GM12891 (cell line): ENCODE measurements around the gene OXTR.

ENCODE experiments used
- PAX5 ChIP-seq: IDR thresholded peaks from 2 replicates; pipeline ENCODE4 v1.6.1; 2011; ENCODE audit warnings: low read length, moderate library complexity, mild to moderate bottlenecking; ENCODE audit not compliant: insufficient read depth, severe bottlenecking
- POLR2A ChIP-seq: IDR thresholded peaks from 2 replicates; pipeline ENCODE4 v1.6.1; 2011; ENCODE audit warnings: low read depth, low read length, control low read depth
- POLR2AphosphoS5 ChIP-seq: IDR thresholded peaks from 2 replicates; pipeline ENCODE4 v1.6.1; 2011; ENCODE audit warnings: low read depth, low read length, control low read depth
- POU2F2 ChIP-seq: IDR thresholded peaks from 2 replicates; pipeline ENCODE4 v1.6.1; 2011; ENCODE audit warnings: low read depth, mild to moderate bottlenecking, control low read depth, low read length, moderate library complexity
- SPI1 ChIP-seq: IDR thresholded peaks from 2 replicates; pipeline ENCODE4 v1.6.1; 2011; ENCODE audit warnings: low read depth, low read length, control low read depth
- TAF1 ChIP-seq: IDR thresholded peaks from 2 replicates; pipeline ENCODE4 v1.6.1; 2011; ENCODE audit warnings: low read depth, low read length, control low read depth

- TF ChIP-seq SPI1 (no peak), POLR2AphosphoS5 (no peak), POLR2A (no peak), TAF1 (no peak), POU2F2 (no peak), PAX5 (no peak)
These were observed 60.1 kb downstream of the OXTR start for GRCh38 chr3:8709287-8709686.
